GM23338 (cell line): Measurements from ENCODE around the gene VAMP7. TPM values are rescaled to one million over a fixed set of nuclear protein-coding genes. Genes with fewer than 3 reads are reported as not detected.

Experiments used
- ATAC-seq: fragments of 200-7000 bp; cut with Tn5 transposase; 3 replicates; pipeline ENCODE4 v1.9.1; 2020
- DNase-seq: peaks from one replicate; pipeline ENCODE4 v3.0.0-alpha.2; 2015; ENCODE audit warnings: low spot score
- H2AFZ ChIP-seq: fragments of 200-600 bp; sonication (generic); 2 replicates; pipeline ENCODE4 v1.8.0; 2016; ENCODE audit warnings: antibody characterized with exemption, mild to moderate bottlenecking, moderate library complexity
- H3F3A ChIP-seq: fragments of 200-600 bp; sonication (generic); replicated peaks from 2 replicates; pipeline ENCODE4 v1.8.0; 2017; ENCODE audit warnings: antibody characterized with exemption, mixed run types, low read depth
- H3K27ac ChIP-seq: fragments of 200-600 bp; sonication (generic); 2 replicates; pipeline ENCODE4 v1.6.1; 2016; ENCODE audit warnings: low read depth
- H3K27me3 ChIP-seq: fragments of 200-600 bp; sonication (generic); 2 replicates; pipeline ENCODE4 v1.8.0; 2016; ENCODE audit warnings: mild to moderate bottlenecking, mixed run types, moderate library complexity; ENCODE audit not compliant: insufficient read depth
- H3K36me3 ChIP-seq: fragments of 200-600 bp; sonication (generic); 2 replicates; pipeline ENCODE4 v1.8.0; 2016; ENCODE audit warnings: mild to moderate bottlenecking; ENCODE audit not compliant: insufficient read depth
- H3K4me1 ChIP-seq: fragments of 200-600 bp; sonication (generic); 2 replicates; pipeline ENCODE4 v1.8.0; 2016; ENCODE audit warnings: mild to moderate bottlenecking, moderate library complexity; ENCODE audit not compliant: insufficient read depth
- H3K4me2 ChIP-seq: fragments of 200-600 bp; sonication (generic); 2 replicates; pipeline ENCODE4 v1.7.1; 2017; ENCODE audit warnings: mixed run types
- H3K4me3 ChIP-seq: fragments of 200-600 bp; sonication (generic); 2 replicates; pipeline ENCODE4 v1.6.1; 2016; ENCODE audit warnings: mixed run types
- H3K79me2 ChIP-seq: fragments of 200-600 bp; sonication (generic); replicated peaks from 2 replicates; pipeline ENCODE4 v1.8.0; 2017; ENCODE audit warnings: mild to moderate bottlenecking; ENCODE audit not compliant: insufficient read depth
- H3K9me2 ChIP-seq: fragments of 200-600 bp; sonication (generic); 2 replicates; pipeline ENCODE4 v1.8.0; 2017; ENCODE audit not compliant: insufficient read depth
- H4K20me1 ChIP-seq: fragments of 200-600 bp; sonication (generic); replicated peaks from 2 replicates; pipeline ENCODE4 v1.8.0; 2017; ENCODE audit warnings: mild to moderate bottlenecking; ENCODE audit not compliant: insufficient read depth
- H3K27ac Mint-ChIP-seq: 2 replicates; pipeline ENCODE4 v1.8.0; 2020; ENCODE audit warnings: inconsistent platforms, mild to moderate bottlenecking, moderate library complexity, mixed read lengths
- H3K27me3 Mint-ChIP-seq: 3 replicates; pipeline ENCODE4 v1.8.0; 2022; ENCODE audit warnings: low read depth, mild to moderate bottlenecking, moderate library complexity, mixed read lengths, inconsistent platforms; ENCODE audit not compliant: insufficient read depth, poor library complexity
- H3K36me3 Mint-ChIP-seq: 3 replicates; pipeline ENCODE4 v1.8.0; 2021; ENCODE audit warnings: low read depth, mild to moderate bottlenecking, inconsistent platforms, moderate library complexity, mixed read lengths
- H3K4me1 Mint-ChIP-seq: 3 replicates; pipeline ENCODE4 v1.8.0; 2020; ENCODE audit warnings: mild to moderate bottlenecking, inconsistent platforms, mixed read lengths
- H3K4me3 Mint-ChIP-seq: 3 replicates; pipeline ENCODE4 v1.8.0; 2021; ENCODE audit warnings: moderate library complexity, mild to moderate bottlenecking, inconsistent platforms, mixed read lengths
- H3K9me3 Mint-ChIP-seq: 3 replicates; pipeline ENCODE4 v1.8.0; 2020; ENCODE audit warnings: moderate library complexity, mild to moderate bottlenecking, inconsistent platforms, mixed read lengths
- CREB1 ChIP-seq: fragments of 250-450 bp; sonication (Bioruptor Pico); IDR thresholded peaks from 2 replicates; pipeline ENCODE4 v1.5.0; 2020; ENCODE audit warnings: low read depth, mild to moderate bottlenecking, moderate library complexity
- EZH2 ChIP-seq: fragments of 200-600 bp; sonication (generic); IDR thresholded peaks from one replicate; pipeline ENCODE4 v1.8.0; 2017; ENCODE audit warnings: antibody characterized with exemption, mild to moderate bottlenecking, low read depth; ENCODE audit not compliant: unreplicated experiment
- EZH2phosphoT487 ChIP-seq: fragments of 200-600 bp; sonication (generic); IDR thresholded peaks from one replicate; pipeline ENCODE4 v1.8.1; 2018; ENCODE audit warnings: antibody characterized with exemption; ENCODE audit not compliant: unreplicated experiment
- JUNB ChIP-seq: IDR thresholded peaks from one replicate; pipeline ENCODE4 v1.6.1; 2016; ENCODE audit warnings: antibody characterized with exemption; ENCODE audit not compliant: unreplicated experiment
- NANOG ChIP-seq: IDR thresholded peaks from 2 replicates; pipeline ENCODE4 v1.6.1; 2016; ENCODE audit warnings: antibody characterized with exemption, borderline replicate concordance
- POLR2AphosphoS5 ChIP-seq: IDR thresholded peaks from 2 replicates; pipeline ENCODE4 v1.6.1; 2016; ENCODE audit warnings: antibody characterized with exemption, low read depth
- STAT1 ChIP-seq: IDR thresholded peaks from one replicate; pipeline ENCODE4 v1.6.1; 2016; ENCODE audit warnings: antibody characterized with exemption; ENCODE audit not compliant: unreplicated experiment
- ZNF114 ChIP-seq: fragments of 250-450 bp; sonication (Bioruptor Pico); IDR thresholded peaks from 2 replicates; pipeline ENCODE4 v1.5.0; 2020; ENCODE audit warnings: mild to moderate bottlenecking, moderate library complexity
- ZNF331 ChIP-seq: fragments of 250-450 bp; sonication (Bioruptor Pico); IDR thresholded peaks from 2 replicates; pipeline ENCODE4 v1.5.0; 2020; ENCODE audit warnings: low read depth, mild to moderate bottlenecking, moderate library complexity
- polyA plus RNA-seq: library from polyadenylated mRNA; unstranded; fragments of >200 nt; fragmentation: Nextera tagmentation; extraction: Ambion mirVana; gene quantifications from 2 replicates; pipeline ENCODE4 v1.2.1, GENCODE V29; 2016
- total RNA-seq: library from RNA; depleted of rRNA; stranded (reverse); fragments of >200 nt; shearing (Covaris generic); gene quantifications from 2 replicates; pipeline ENCODE4 v1.2.3, GENCODE V29; 2014
- TF ChIP-seq, protein P1 (sequence below): IDR thresholded peaks from one replicate; pipeline ENCODE4 v1.6.1; 2018; ENCODE audit warnings: antibody characterized with exemption; ENCODE audit not compliant: unreplicated experiment
- TF ChIP-seq, protein P2 (sequence below): IDR thresholded peaks from 2 replicates; pipeline ENCODE4 v1.6.1; 2016; ENCODE audit warnings: antibody characterized with exemption
- TF ChIP-seq, protein P3 (sequence below), 2 experiments: fragments of 200-600 bp in 1 of 2; sonication (generic) in 1 of 2; conservative IDR thresholded peaks; 2 replicates each; pipeline versions ENCODE4 v1.5.1 to v1.6.1; 2016 to 2017; ENCODE audit warnings: antibody characterized with exemption in 2 of 2, low read depth in 2 of 2, mild to moderate bottlenecking in 2 of 2, moderate library complexity in 1 of 2
- TF ChIP-seq, protein P4 (sequence below): fragments of 250-450 bp; sonication (Bioruptor Pico); IDR thresholded peaks from 2 replicates; pipeline ENCODE4 v1.5.0; 2020; ENCODE audit warnings: mild to moderate bottlenecking, moderate library complexity

VAMP7 gene
- total and polyA plus RNA-seq, 2 experiments from 2014 or later: 14.0 to 22.7 TPM

DNA sequence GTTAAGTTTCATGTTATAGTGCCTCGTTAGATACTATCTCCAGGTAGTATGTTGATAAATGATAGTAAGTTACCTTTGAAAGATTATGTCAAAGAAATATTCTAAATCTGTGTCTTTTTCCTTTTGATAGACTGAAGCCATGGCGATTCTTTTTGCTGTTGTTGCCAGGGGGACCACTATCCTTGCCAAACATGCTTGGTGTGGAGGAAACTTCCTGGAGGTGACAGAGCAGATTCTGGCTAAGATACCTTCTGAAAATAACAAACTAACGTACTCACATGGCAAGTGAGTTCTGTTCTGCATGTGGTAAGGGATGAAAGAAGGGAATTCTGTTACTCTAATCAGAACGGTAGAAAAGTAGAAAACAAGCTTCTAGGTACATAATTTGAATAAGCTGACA, 8.2 kb downstream of the VAMP7 start:
- no peak for DNase-seq
- no peak overlapping the region for H3K4me3 ChIP-seq
- no peak overlapping the region for H2AFZ ChIP-seq
- Mint-ChIP-seq H3K4me3 (no peak overlapping the region), H3K27ac (no peak overlapping the region), H3K36me3 (peaks cover 27% of the 10 kb centered on the region), H3K4me1 (no peaks in the 10 kb centered on the region), H3K9me3 (peaks cover 81% of the 10 kb centered on the region), H3K27me3 (peaks cover 3% of the 10 kb centered on the region)
- H3F3A ChIP-seq: no peaks in the 10 kb centered on the region
- H3K4me2 ChIP-seq: no peak overlapping the region
- no peaks in the 10 kb centered on the region for H3K9me2 ChIP-seq
- H4K20me1 ChIP-seq: no peaks in the 10 kb centered on the region
- TF ChIP-seq CREB1 (CRISPR knock-in tag) (no peak), NANOG (no peak), EZH2 (no peak), JUNB (no peak), EZH2phosphoT487 (no peak), STAT1 (no peak), ZNF114 (CRISPR knock-in tag) (no peak), POLR2AphosphoS5 (no peak), ZNF331 (CRISPR knock-in tag) (no peak)
- TF ChIP-seq, protein P1, sequence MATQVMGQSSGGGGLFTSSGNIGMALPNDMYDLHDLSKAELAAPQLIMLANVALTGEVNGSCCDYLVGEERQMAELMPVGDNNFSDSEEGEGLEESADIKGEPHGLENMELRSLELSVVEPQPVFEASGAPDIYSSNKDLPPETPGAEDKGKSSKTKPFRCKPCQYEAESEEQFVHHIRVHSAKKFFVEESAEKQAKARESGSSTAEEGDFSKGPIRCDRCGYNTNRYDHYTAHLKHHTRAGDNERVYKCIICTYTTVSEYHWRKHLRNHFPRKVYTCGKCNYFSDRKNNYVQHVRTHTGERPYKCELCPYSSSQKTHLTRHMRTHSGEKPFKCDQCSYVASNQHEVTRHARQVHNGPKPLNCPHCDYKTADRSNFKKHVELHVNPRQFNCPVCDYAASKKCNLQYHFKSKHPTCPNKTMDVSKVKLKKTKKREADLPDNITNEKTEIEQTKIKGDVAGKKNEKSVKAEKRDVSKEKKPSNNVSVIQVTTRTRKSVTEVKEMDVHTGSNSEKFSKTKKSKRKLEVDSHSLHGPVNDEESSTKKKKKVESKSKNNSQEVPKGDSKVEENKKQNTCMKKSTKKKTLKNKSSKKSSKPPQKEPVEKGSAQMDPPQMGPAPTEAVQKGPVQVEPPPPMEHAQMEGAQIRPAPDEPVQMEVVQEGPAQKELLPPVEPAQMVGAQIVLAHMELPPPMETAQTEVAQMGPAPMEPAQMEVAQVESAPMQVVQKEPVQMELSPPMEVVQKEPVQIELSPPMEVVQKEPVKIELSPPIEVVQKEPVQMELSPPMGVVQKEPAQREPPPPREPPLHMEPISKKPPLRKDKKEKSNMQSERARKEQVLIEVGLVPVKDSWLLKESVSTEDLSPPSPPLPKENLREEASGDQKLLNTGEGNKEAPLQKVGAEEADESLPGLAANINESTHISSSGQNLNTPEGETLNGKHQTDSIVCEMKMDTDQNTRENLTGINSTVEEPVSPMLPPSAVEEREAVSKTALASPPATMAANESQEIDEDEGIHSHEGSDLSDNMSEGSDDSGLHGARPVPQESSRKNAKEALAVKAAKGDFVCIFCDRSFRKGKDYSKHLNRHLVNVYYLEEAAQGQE: no peak
- TF ChIP-seq, protein P2, sequence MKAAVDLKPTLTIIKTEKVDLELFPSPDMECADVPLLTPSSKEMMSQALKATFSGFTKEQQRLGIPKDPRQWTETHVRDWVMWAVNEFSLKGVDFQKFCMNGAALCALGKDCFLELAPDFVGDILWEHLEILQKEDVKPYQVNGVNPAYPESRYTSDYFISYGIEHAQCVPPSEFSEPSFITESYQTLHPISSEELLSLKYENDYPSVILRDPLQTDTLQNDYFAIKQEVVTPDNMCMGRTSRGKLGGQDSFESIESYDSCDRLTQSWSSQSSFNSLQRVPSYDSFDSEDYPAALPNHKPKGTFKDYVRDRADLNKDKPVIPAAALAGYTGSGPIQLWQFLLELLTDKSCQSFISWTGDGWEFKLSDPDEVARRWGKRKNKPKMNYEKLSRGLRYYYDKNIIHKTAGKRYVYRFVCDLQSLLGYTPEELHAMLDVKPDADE: no peak
- TF ChIP-seq, protein P3, sequence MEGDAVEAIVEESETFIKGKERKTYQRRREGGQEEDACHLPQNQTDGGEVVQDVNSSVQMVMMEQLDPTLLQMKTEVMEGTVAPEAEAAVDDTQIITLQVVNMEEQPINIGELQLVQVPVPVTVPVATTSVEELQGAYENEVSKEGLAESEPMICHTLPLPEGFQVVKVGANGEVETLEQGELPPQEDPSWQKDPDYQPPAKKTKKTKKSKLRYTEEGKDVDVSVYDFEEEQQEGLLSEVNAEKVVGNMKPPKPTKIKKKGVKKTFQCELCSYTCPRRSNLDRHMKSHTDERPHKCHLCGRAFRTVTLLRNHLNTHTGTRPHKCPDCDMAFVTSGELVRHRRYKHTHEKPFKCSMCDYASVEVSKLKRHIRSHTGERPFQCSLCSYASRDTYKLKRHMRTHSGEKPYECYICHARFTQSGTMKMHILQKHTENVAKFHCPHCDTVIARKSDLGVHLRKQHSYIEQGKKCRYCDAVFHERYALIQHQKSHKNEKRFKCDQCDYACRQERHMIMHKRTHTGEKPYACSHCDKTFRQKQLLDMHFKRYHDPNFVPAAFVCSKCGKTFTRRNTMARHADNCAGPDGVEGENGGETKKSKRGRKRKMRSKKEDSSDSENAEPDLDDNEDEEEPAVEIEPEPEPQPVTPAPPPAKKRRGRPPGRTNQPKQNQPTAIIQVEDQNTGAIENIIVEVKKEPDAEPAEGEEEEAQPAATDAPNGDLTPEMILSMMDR (conservative IDR thresholded peaks at IDR 0.05; ENCODE audit: low read depth in 2 of 2): no peak
- TF ChIP-seq, protein P4, sequence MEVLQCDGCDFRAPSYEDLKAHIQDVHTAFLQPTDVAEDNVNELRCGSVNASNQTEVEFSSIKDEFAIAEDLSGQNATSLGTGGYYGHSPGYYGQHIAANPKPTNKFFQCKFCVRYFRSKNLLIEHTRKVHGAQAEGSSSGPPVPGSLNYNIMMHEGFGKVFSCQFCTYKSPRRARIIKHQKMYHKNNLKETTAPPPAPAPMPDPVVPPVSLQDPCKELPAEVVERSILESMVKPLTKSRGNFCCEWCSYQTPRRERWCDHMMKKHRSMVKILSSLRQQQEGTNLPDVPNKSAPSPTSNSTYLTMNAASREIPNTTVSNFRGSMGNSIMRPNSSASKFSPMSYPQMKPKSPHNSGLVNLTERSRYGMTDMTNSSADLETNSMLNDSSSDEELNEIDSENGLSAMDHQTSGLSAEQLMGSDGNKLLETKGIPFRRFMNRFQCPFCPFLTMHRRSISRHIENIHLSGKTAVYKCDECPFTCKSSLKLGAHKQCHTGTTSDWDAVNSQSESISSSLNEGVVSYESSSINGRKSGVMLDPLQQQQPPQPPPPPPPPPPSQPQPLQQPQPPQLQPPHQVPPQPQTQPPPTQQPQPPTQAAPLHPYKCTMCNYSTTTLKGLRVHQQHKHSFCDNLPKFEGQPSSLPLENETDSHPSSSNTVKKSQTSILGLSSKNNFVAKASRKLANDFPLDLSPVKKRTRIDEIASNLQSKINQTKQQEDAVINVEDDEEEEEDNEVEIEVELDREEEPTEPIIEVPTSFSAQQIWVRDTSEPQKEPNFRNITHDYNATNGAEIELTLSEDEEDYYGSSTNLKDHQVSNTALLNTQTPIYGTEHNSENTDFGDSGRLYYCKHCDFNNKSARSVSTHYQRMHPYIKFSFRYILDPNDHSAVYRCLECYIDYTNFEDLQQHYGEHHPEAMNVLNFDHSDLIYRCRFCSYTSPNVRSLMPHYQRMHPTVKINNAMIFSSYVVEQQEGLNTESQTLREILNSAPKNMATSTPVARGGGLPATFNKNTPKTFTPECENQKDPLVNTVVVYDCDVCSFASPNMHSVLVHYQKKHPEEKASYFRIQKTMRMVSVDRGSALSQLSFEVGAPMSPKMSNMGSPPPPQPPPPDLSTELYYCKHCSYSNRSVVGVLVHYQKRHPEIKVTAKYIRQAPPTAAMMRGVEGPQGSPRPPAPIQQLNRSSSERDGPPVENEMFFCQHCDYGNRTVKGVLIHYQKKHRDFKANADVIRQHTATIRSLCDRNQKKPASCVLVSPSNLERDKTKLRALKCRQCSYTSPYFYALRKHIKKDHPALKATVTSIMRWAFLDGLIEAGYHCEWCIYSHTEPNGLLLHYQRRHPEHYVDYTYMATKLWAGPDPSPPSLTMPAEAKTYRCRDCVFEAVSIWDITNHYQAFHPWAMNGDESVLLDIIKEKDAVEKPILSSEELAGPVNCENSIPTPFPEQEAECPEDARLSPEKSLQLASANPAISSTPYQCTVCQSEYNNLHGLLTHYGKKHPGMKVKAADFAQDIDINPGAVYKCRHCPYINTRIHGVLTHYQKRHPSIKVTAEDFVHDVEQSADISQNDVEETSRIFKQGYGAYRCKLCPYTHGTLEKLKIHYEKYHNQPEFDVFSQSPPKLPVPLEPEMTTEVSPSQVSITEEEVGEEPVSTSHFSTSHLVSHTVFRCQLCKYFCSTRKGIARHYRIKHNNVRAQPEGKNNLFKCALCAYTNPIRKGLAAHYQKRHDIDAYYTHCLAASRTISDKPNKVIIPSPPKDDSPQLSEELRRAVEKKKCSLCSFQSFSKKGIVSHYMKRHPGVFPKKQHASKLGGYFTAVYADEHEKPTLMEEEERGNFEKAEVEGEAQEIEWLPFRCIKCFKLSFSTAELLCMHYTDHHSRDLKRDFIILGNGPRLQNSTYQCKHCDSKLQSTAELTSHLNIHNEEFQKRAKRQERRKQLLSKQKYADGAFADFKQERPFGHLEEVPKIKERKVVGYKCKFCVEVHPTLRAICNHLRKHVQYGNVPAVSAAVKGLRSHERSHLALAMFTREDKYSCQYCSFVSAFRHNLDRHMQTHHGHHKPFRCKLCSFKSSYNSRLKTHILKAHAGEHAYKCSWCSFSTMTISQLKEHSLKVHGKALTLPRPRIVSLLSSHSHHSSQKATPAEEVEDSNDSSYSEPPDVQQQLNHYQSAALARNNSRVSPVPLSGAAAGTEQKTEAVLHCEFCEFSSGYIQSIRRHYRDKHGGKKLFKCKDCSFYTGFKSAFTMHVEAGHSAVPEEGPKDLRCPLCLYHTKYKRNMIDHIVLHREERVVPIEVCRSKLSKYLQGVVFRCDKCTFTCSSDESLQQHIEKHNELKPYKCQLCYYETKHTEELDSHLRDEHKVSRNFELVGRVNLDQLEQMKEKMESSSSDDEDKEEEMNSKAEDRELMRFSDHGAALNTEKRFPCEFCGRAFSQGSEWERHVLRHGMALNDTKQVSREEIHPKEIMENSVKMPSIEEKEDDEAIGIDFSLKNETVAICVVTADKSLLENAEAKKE (CRISPR knock-in tag): no peak
- no peak for ATAC-seq
- no peak overlapping the region for H3K27ac ChIP-seq
- H3K79me2 ChIP-seq: peaks cover 5% of the 10 kb centered on the region; the same call in 1 of the 2 replicates
- H3K27me3 ChIP-seq: no peaks in the 10 kb centered on the region
- H3K36me3 ChIP-seq: no peaks in the 10 kb centered on the region; the same call in 1 of the 2 replicates
- H3K4me1 ChIP-seq: no peaks in the 10 kb centered on the region
